Effector CD4-positive, alpha-beta T cell (primary cell): ENCODE data around the gene ERI3.

Experiments used
- DNase-seq: peaks from one replicate; pipeline ENCODE4 v3.0.0-alpha.2; 2020

Gene ERI3

GRCh38 chr1:44259090-44259489, 96.0 kb downstream of the ERI3 start:
- DNase-seq: no peak

- no peak for DNase-seq
These were observed 98.1 kb downstream of the ERI3 start for GRCh38 chr1:44256762-44257554.

GRCh38 chr1:44254392-44254910, 100.6 kb downstream of the ERI3 start:
- DNase-seq: no peak

- DNase-seq: no peak
These were observed 102.9 kb downstream of the ERI3 start for GRCh38 chr1:44251989-44252671.

GRCh38 chr1:44251486-44251885, 103.6 kb downstream of the ERI3 start:
- no peak for DNase-seq

GRCh38 chr1:44250068-44250781, 104.8 kb downstream of the ERI3 start:
- no peak for DNase-seq

- DNase-seq: no peak
These were observed 105.5 kb downstream of the ERI3 start for GRCh38 chr1:44249543-44249942.

- DNase-seq: no peak
These were observed 108.3 kb downstream of the ERI3 start for GRCh38 chr1:44246806-44247205.

GRCh38 chr1:44244986-44245385, 110.1 kb downstream of the ERI3 start:
- DNase-seq: no peak

GRCh38 chr1:44243782-44244495, 111.1 kb downstream of the ERI3 start:
- DNase-seq: no peak

- DNase-seq: no peak
These were observed 112.3 kb downstream of the ERI3 start for GRCh38 chr1:44242746-44243145.

- DNase-seq: no peak
These were observed 114.0 kb downstream of the ERI3 start for GRCh38 chr1:44240802-44241671.

GRCh38 chr1:44239961-44240371, 115.1 kb downstream of the ERI3 start:
- DNase-seq: no peak

GRCh38 chr1:44239331-44239960, 115.6 kb downstream of the ERI3 start:
- no peak for DNase-seq

GRCh38 chr1:44238660-44239059, 116.4 kb downstream of the ERI3 start:
- DNase-seq: no peak

GRCh38 chr1:44237721-44238457, 117.2 kb downstream of the ERI3 start:
- DNase-seq: no peak

GRCh38 chr1:44236490-44237272, 118.4 kb downstream of the ERI3 start:
- no peak for DNase-seq

GRCh38 chr1:44235808-44236207, 119.2 kb downstream of the ERI3 start:
- DNase-seq: no peak

- no peak for DNase-seq
These were observed 121.5 kb downstream of the ERI3 start for GRCh38 chr1:44233593-44233992.

- no peak for DNase-seq
These were observed 124.3 kb downstream of the ERI3 start for GRCh38 chr1:44230796-44231195.
